Measurements from ENCODE around the gene UBA1.
"Not testable (repeated sequence)": the region's sequence is repeated elsewhere in the genome, so short reads cannot be mapped to it uniquely, and the experiment has no call there.

UBA1 gene

GRCh38 chrX:47230136-47230868 is 36.7 kb downstream of the UBA1 start:
- no peak for DNase-seq (ENCODE audit: low read depth)

- DNase-seq (ENCODE audit: low read depth) = no peak
These were observed 37.5 kb downstream of the UBA1 start for GRCh38 chrX:47231167-47231566.

GRCh38 chrX:47232197-47232802 is 38.7 kb downstream of the UBA1 start:
- no peak for DNase-seq (ENCODE audit: low read depth)

GRCh38 chrX:47232803-47233332 is 39.2 kb downstream of the UBA1 start, which contains the start of gene USP11:
TSS of gene USP11 (plus strand) at chrX:47233009. CDS start at chrX:47233044, 35 bp downstream.
- DNase-seq (ENCODE audit: low read depth) = peak; percentile 28

GRCh38 chrX:47233333-47234113 is 39.9 kb downstream of the UBA1 start:
- peak; percentile 76 for DNase-seq (ENCODE audit: low read depth)

- DNase-seq (ENCODE audit: low read depth) = no peak
These were observed 41.0 kb downstream of the UBA1 start for GRCh38 chrX:47234583-47234982.

GRCh38 chrX:47235691-47236103 is 42.1 kb downstream of the UBA1 start:
- no peak for DNase-seq (ENCODE audit: low read depth)

- DNase-seq (ENCODE audit: low read depth) = no peak
These were observed 45.6 kb downstream of the UBA1 start for GRCh38 chrX:47239199-47239598.

GRCh38 chrX:47239898-47240545 is 46.4 kb downstream of the UBA1 start:
- DNase-seq (ENCODE audit: low read depth) = no peak

- no peak for DNase-seq (ENCODE audit: low read depth)
These were observed 47.0 kb downstream of the UBA1 start for GRCh38 chrX:47240619-47241018.

GRCh38 chrX:47241201-47242011 is 47.8 kb downstream of the UBA1 start:
- no peak for DNase-seq (ENCODE audit: low read depth)

- no peak for DNase-seq (ENCODE audit: low read depth)
These were observed 48.7 kb downstream of the UBA1 start for GRCh38 chrX:47242321-47242720.

GRCh38 chrX:47243351-47243750 is 49.7 kb downstream of the UBA1 start:
- no peak for DNase-seq (ENCODE audit: low read depth)

- no peak for DNase-seq (ENCODE audit: low read depth)
These were observed 51.0 kb downstream of the UBA1 start for GRCh38 chrX:47244676-47245075.

GRCh38 chrX:47245156-47245555 is 51.5 kb downstream of the UBA1 start:
- DNase-seq (ENCODE audit: low read depth) = no peak

GRCh38 chrX:47247206-47247998 is 53.8 kb downstream of the UBA1 start:
- DNase-seq (ENCODE audit: low read depth) = no peak

- no peak for DNase-seq (ENCODE audit: low read depth)
These were observed 54.3 kb downstream of the UBA1 start for GRCh38 chrX:47247999-47248320.

GRCh38 chrX:47248576-47248975 is 54.9 kb downstream of the UBA1 start:
- no peak for DNase-seq (ENCODE audit: low read depth)

- DNase-seq (ENCODE audit: low read depth) = no peak
These were observed 56.4 kb downstream of the UBA1 start for GRCh38 chrX:47250017-47250347.

GRCh38 chrX:47257620-47258019 is 64.0 kb downstream of the UBA1 start:
- not testable (repeated sequence) for DNase-seq (ENCODE audit: low read depth)

Measured in stimulated activated CD8-positive, alpha-beta memory T cell treated with anti-CD3 and anti-CD28 coated beads, Interleukin-7, amount 100 ng/mL, for 24 hours (primary cell).